ENCODE measurements around the gene WWC2. TPM values are rescaled to one million over a fixed set of nuclear protein-coding genes. Genes with fewer than 3 reads are reported as not detected.

WWC2 gene
- total and polyA plus RNA-seq, 2 experiments from 2014 or later = 18.8 to 30.2 TPM

GRCh38 chr4:183163135-183163534 is 64.1 kb downstream of the WWC2 start:
- no peaks in the 10 kb centered on the region for H3K27me3 ChIP-seq
- no peak for TF ChIP-seq CTCF (IDR thresholded peaks at IDR 0.05; ENCODE audit: low read depth, low read length)
- DNase-seq (ENCODE audit: low read depth in 1 of 2, low spot score in 1 of 2) = no peak
- H3K4me3 ChIP-seq = no peak overlapping the region
- H3K4me1 ChIP-seq (ENCODE audit: low read depth) = peaks cover 26% of the 10 kb centered on the region
- no peaks in the 10 kb centered on the region for H3K36me3 ChIP-seq
- H3K9me3 ChIP-seq (ENCODE audit: low read depth) = no peaks in the 10 kb centered on the region
- no peak overlapping the region for H3K27ac ChIP-seq

- Histone ChIP-seq H3K27ac (peak overlapping the region; percentile 68), H3K4me3 (no peak overlapping the region), H3K27me3 (no peaks in the 10 kb centered on the region), H3K9me3 (ENCODE audit: low read depth) (no peaks in the 10 kb centered on the region), H3K4me1 (ENCODE audit: low read depth) (peaks cover 26% of the 10 kb centered on the region), H3K36me3 (no peaks in the 10 kb centered on the region)
- TF ChIP-seq CTCF (IDR thresholded peaks at IDR 0.05; ENCODE audit: low read depth, low read length) = no peak
- peak in 1 of 2 donors; percentile 29 for DNase-seq (ENCODE audit: low read depth in 1 of 2, low spot score in 1 of 2)
These were observed 65.9 kb downstream of the WWC2 start for GRCh38 chr4:183164963-183165362.

- H3K27ac ChIP-seq = peak overlapping the region; percentile 68
- no peaks in the 10 kb centered on the region for H3K9me3 ChIP-seq (ENCODE audit: low read depth)
- no peak overlapping the region for H3K4me3 ChIP-seq
- no peaks in the 10 kb centered on the region for H3K36me3 ChIP-seq
- no peaks in the 10 kb centered on the region for H3K27me3 ChIP-seq
- peaks cover 26% of the 10 kb centered on the region for H3K4me1 ChIP-seq (ENCODE audit: low read depth)
- no peak for TF ChIP-seq CTCF (IDR thresholded peaks at IDR 0.05; ENCODE audit: low read depth, low read length)
- peak in 1 of 2 donors; percentile 49 for DNase-seq (ENCODE audit: low read depth in 1 of 2, low spot score in 1 of 2)
These were observed 66.3 kb downstream of the WWC2 start for GRCh38 chr4:183165376-183165775.

- Histone ChIP-seq H3K9me3 (ENCODE audit: low read depth) (no peaks in the 10 kb centered on the region), H3K36me3 (no peaks in the 10 kb centered on the region), H3K27me3 (no peaks in the 10 kb centered on the region), H3K4me3 (no peak overlapping the region), H3K4me1 (ENCODE audit: low read depth) (peaks cover 11% of the 10 kb centered on the region), H3K27ac (no peak overlapping the region)
- no peak for DNase-seq (ENCODE audit: low read depth in 1 of 2, low spot score in 1 of 2)
- no peak for TF ChIP-seq CTCF (IDR thresholded peaks at IDR 0.05; ENCODE audit: low read depth, low read length)
These were observed 71.8 kb downstream of the WWC2 start for GRCh38 chr4:183170894-183171293.

GRCh38 chr4:183171484-183172267 is 72.6 kb downstream of the WWC2 start:
- no peaks in the 10 kb centered on the region for H3K36me3 ChIP-seq
- H3K4me1 ChIP-seq (ENCODE audit: low read depth) = peaks cover 14% of the 10 kb centered on the region
- no peak for TF ChIP-seq CTCF (IDR thresholded peaks at IDR 0.05; ENCODE audit: low read depth, low read length)
- H3K27ac ChIP-seq = no peak overlapping the region
- DNase-seq (ENCODE audit: low read depth in 1 of 2, low spot score in 1 of 2) = no peak
- H3K4me3 ChIP-seq = no peak overlapping the region
- no peaks in the 10 kb centered on the region for H3K27me3 ChIP-seq
- H3K9me3 ChIP-seq (ENCODE audit: low read depth) = no peaks in the 10 kb centered on the region

Data from cardiac muscle cell (in vitro differentiated cells and primary cell).